ENCODE data around the gene PALLD. TPM values are rescaled to one million over a fixed set of nuclear protein-coding genes. Genes with fewer than 3 reads are reported as not detected.

PALLD gene
- polyA plus RNA-seq, 1 donor (not counting 4 experiments of a cell fraction or from before 2014, with no cell fraction given): 136 TPM

DNA sequence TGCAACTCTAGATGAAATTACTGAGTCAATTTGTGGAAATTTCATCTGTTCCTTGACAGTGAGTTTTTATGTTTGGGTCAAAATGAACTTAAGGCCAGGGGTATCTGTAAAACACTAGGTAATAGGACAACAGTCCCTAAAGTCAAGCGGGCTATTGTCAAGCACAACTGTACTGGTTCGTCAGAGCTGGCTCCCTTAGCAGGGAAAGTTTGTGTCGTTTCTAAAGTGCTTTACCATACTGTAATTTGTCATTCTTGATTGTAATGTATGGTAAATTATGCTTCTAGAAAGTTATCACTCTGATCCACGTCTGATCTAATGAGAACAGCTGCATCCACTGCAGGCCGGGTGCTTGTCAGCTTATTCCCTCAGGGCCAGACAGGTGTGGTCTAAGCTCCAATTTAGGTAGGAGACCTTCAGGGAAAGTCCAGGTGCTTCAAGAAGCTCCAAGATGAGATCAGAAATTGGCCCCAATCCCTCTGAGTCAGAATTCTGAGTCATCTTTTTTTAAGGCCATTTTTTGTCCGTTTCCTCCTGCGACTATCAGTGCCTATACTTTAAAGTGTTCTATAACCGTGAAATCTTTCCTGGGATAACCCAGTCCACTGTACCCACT, 92.2 kb downstream of the PALLD start:
- FAIRE-seq: peak; percentile 98
- peak overlapping the region; percentile 98 for H3K27ac ChIP-seq (ENCODE audit: control insufficient read depth, insufficient read depth, low read length)
- peak overlapping the region; percentile 66 for H3K4me2 ChIP-seq (ENCODE audit: control insufficient read depth, extremely low read depth, insufficient read depth, low read depth, low read length)
- H3K4me1 ChIP-seq (ENCODE audit: control insufficient read depth, extremely low read depth, insufficient read depth, low read length): peaks cover 79% of the 10 kb centered on the region
- H4K20me1 ChIP-seq (ENCODE audit: control insufficient read depth, extremely low read depth, insufficient read depth, low read length): no peaks in the 10 kb centered on the region
- no peaks in the 10 kb centered on the region for H3K9me3 ChIP-seq (ENCODE audit: control insufficient read depth, low read depth, low read length)
- no peaks in the 10 kb centered on the region for H3K36me3 ChIP-seq (ENCODE audit: control insufficient read depth in 2 of 2, extremely low read depth in 1 of 2, insufficient read depth in 2 of 2, low read length in 2 of 2)
- DNase-seq (ENCODE audit: low read depth, low spot score): peak; percentile 99
- dilution Hi-C loops (cut with MboI; ENCODE audit: extremely low pct_ligation_motif_present, low sequenced_read_pairs): no loop called here
- no peaks in the 10 kb centered on the region for H3K79me2 ChIP-seq (ENCODE audit: control insufficient read depth, insufficient read depth, low read length)
- peak overlapping the region; percentile 85 for H3K9ac ChIP-seq (ENCODE audit: control insufficient read depth, extremely low read depth, insufficient read depth, low read length)
- TF ChIP-seq EZH2 (IDR thresholded peaks at IDR 0.05; ENCODE audit: low read length): no peak
- TF ChIP-seq, protein P1, sequence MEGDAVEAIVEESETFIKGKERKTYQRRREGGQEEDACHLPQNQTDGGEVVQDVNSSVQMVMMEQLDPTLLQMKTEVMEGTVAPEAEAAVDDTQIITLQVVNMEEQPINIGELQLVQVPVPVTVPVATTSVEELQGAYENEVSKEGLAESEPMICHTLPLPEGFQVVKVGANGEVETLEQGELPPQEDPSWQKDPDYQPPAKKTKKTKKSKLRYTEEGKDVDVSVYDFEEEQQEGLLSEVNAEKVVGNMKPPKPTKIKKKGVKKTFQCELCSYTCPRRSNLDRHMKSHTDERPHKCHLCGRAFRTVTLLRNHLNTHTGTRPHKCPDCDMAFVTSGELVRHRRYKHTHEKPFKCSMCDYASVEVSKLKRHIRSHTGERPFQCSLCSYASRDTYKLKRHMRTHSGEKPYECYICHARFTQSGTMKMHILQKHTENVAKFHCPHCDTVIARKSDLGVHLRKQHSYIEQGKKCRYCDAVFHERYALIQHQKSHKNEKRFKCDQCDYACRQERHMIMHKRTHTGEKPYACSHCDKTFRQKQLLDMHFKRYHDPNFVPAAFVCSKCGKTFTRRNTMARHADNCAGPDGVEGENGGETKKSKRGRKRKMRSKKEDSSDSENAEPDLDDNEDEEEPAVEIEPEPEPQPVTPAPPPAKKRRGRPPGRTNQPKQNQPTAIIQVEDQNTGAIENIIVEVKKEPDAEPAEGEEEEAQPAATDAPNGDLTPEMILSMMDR (optimal IDR thresholded peaks at IDR 0.05 in 1 of 3, IDR thresholded peaks at IDR 0.05 in 1 of 3, conservative IDR thresholded peaks at IDR 0.05 in 1 of 3; ENCODE audit: extremely low read depth in 1 of 3, insufficient read depth in 2 of 3, low read length in 3 of 3): no peak
- H3K4me3 ChIP-seq (ENCODE audit: control insufficient read depth in 2 of 3, extremely low read depth in 1 of 3, insufficient read depth in 2 of 3, low read depth in 1 of 3, low read length in 3 of 3): no peak overlapping the region
- H3K9me1 ChIP-seq (ENCODE audit: control insufficient read depth, extremely low read depth, insufficient read depth, low read length): no peaks in the 10 kb centered on the region
- no peaks in the 10 kb centered on the region for H3K27me3 ChIP-seq (ENCODE audit: control insufficient read depth, extremely low read depth, insufficient read depth, low read length)
- no peak overlapping the region for H2AFZ ChIP-seq (ENCODE audit: control insufficient read depth, low read length)

GRCh38 chr4:168592676-168593075, 95.8 kb downstream of the PALLD start:
- FAIRE-seq (peak; percentile 90), DNase-seq (ENCODE audit: low read depth, low spot score) (no peak)
- H3K9me1 ChIP-seq (ENCODE audit: control insufficient read depth, extremely low read depth, insufficient read depth, low read length): no peaks in the 10 kb centered on the region
- H3K4me3 ChIP-seq (ENCODE audit: control insufficient read depth in 2 of 3, extremely low read depth in 1 of 3, insufficient read depth in 2 of 3, low read depth in 1 of 3, low read length in 3 of 3): no peak overlapping the region
- no peak for TF ChIP-seq EZH2 (IDR thresholded peaks at IDR 0.05; ENCODE audit: low read length)
- TF ChIP-seq, protein P1 (optimal IDR thresholded peaks at IDR 0.05 in 1 of 3, IDR thresholded peaks at IDR 0.05 in 1 of 3, conservative IDR thresholded peaks at IDR 0.05 in 1 of 3; ENCODE audit: extremely low read depth in 1 of 3, insufficient read depth in 2 of 3, low read length in 3 of 3): no peak
- H4K20me1 ChIP-seq (ENCODE audit: control insufficient read depth, extremely low read depth, insufficient read depth, low read length): no peaks in the 10 kb centered on the region
- peak overlapping the region; percentile 20 for H3K4me2 ChIP-seq (ENCODE audit: control insufficient read depth, extremely low read depth, insufficient read depth, low read depth, low read length)
- no peak overlapping the region for H2AFZ ChIP-seq (ENCODE audit: control insufficient read depth, low read length)
- H3K79me2 ChIP-seq (ENCODE audit: control insufficient read depth, insufficient read depth, low read length): no peaks in the 10 kb centered on the region
- H3K27ac ChIP-seq (ENCODE audit: control insufficient read depth, insufficient read depth, low read length): peak overlapping the region; percentile 74
- H3K9ac ChIP-seq (ENCODE audit: control insufficient read depth, extremely low read depth, insufficient read depth, low read length): no peak overlapping the region
- no peaks in the 10 kb centered on the region for H3K9me3 ChIP-seq (ENCODE audit: control insufficient read depth, low read depth, low read length)
- dilution Hi-C loops (cut with MboI; ENCODE audit: extremely low pct_ligation_motif_present, low sequenced_read_pairs): no loop called here
- H3K4me1 ChIP-seq (ENCODE audit: control insufficient read depth, extremely low read depth, insufficient read depth, low read length): peaks cover 47% of the 10 kb centered on the region
- no peaks in the 10 kb centered on the region for H3K36me3 ChIP-seq (ENCODE audit: control insufficient read depth in 2 of 2, extremely low read depth in 1 of 2, insufficient read depth in 2 of 2, low read length in 2 of 2)
- no peaks in the 10 kb centered on the region for H3K27me3 ChIP-seq (ENCODE audit: control insufficient read depth, extremely low read depth, insufficient read depth, low read length)

Data from keratinocyte (primary cell).